ENCODE data around the gene INPP5E.

The INPP5E gene

GRCh38 chr9:136456258-136456657, 16.6 kb upstream of the INPP5E start:
- H3K27me3 ChIP-seq (ENCODE audit: control insufficient read depth, insufficient read depth, low read length): no peaks in the 10 kb centered on the region
- H3K9ac ChIP-seq (ENCODE audit: low read depth, low read length): no peak overlapping the region
- no peak overlapping the region for H3K27ac ChIP-seq (ENCODE audit: low read depth, low read length)
- no peaks in the 10 kb centered on the region for H3K9me3 ChIP-seq (ENCODE audit: control insufficient read depth, insufficient read depth, low read length)
- H3K4me3 ChIP-seq (ENCODE audit: low read depth, low read length): no peak overlapping the region
- no peaks in the 10 kb centered on the region for H3K4me1 ChIP-seq (ENCODE audit: control insufficient read depth, insufficient read depth, low read length)
- H3K36me3 ChIP-seq (ENCODE audit: control insufficient read depth, insufficient read depth, low read length): peaks cover 87% of the 10 kb centered on the region

- Histone ChIP-seq H3K9me3 (ENCODE audit: control insufficient read depth, insufficient read depth, low read length) (no peaks in the 10 kb centered on the region), H3K9ac (ENCODE audit: low read depth, low read length) (no peak overlapping the region), H3K27me3 (ENCODE audit: control insufficient read depth, insufficient read depth, low read length) (no peaks in the 10 kb centered on the region), H3K36me3 (ENCODE audit: control insufficient read depth, insufficient read depth, low read length) (peaks cover 87% of the 10 kb centered on the region), H3K4me3 (ENCODE audit: low read depth, low read length) (no peak overlapping the region), H3K27ac (ENCODE audit: low read depth, low read length) (no peak overlapping the region), H3K4me1 (ENCODE audit: control insufficient read depth, insufficient read depth, low read length) (no peaks in the 10 kb centered on the region)
Observed at GRCh38 chr9:136455043-136456002, 15.7 kb upstream of the INPP5E start.

- Histone ChIP-seq H3K36me3 (ENCODE audit: control insufficient read depth, insufficient read depth, low read length) (peaks cover 89% of the 10 kb centered on the region), H3K9ac (ENCODE audit: low read depth, low read length) (no peak overlapping the region), H3K27me3 (ENCODE audit: control insufficient read depth, insufficient read depth, low read length) (no peaks in the 10 kb centered on the region), H3K4me1 (ENCODE audit: control insufficient read depth, insufficient read depth, low read length) (no peaks in the 10 kb centered on the region), H3K27ac (ENCODE audit: low read depth, low read length) (no peak overlapping the region), H3K9me3 (ENCODE audit: control insufficient read depth, insufficient read depth, low read length) (no peaks in the 10 kb centered on the region), H3K4me3 (ENCODE audit: low read depth, low read length) (no peak overlapping the region)
Observed at GRCh38 chr9:136454026-136454796, 14.6 kb upstream of the INPP5E start.

GRCh38 chr9:136453326-136453725, 13.7 kb upstream of the INPP5E start:
- Histone ChIP-seq H3K9me3 (ENCODE audit: control insufficient read depth, insufficient read depth, low read length) (no peaks in the 10 kb centered on the region), H3K4me1 (ENCODE audit: control insufficient read depth, insufficient read depth, low read length) (no peaks in the 10 kb centered on the region), H3K9ac (ENCODE audit: low read depth, low read length) (no peak overlapping the region), H3K4me3 (ENCODE audit: low read depth, low read length) (no peak overlapping the region), H3K27ac (ENCODE audit: low read depth, low read length) (no peak overlapping the region), H3K27me3 (ENCODE audit: control insufficient read depth, insufficient read depth, low read length) (no peaks in the 10 kb centered on the region), H3K36me3 (ENCODE audit: control insufficient read depth, insufficient read depth, low read length) (peaks cover 89% of the 10 kb centered on the region)

- H3K4me1 ChIP-seq (ENCODE audit: control insufficient read depth, insufficient read depth, low read length): no peaks in the 10 kb centered on the region
- H3K4me3 ChIP-seq (ENCODE audit: low read depth, low read length): no peak overlapping the region
- no peak overlapping the region for H3K27ac ChIP-seq (ENCODE audit: low read depth, low read length)
- H3K9me3 ChIP-seq (ENCODE audit: control insufficient read depth, insufficient read depth, low read length): no peaks in the 10 kb centered on the region
- H3K9ac ChIP-seq (ENCODE audit: low read depth, low read length): no peak overlapping the region
- peaks cover 91% of the 10 kb centered on the region for H3K36me3 ChIP-seq (ENCODE audit: control insufficient read depth, insufficient read depth, low read length)
- H3K27me3 ChIP-seq (ENCODE audit: control insufficient read depth, insufficient read depth, low read length): no peaks in the 10 kb centered on the region
Observed at GRCh38 chr9:136451221-136451877, 11.7 kb upstream of the INPP5E start.

- Histone ChIP-seq H3K4me3 (ENCODE audit: low read depth, low read length) (no peak overlapping the region), H3K9ac (ENCODE audit: low read depth, low read length) (no peak overlapping the region), H3K27ac (ENCODE audit: low read depth, low read length) (no peak overlapping the region), H3K9me3 (ENCODE audit: control insufficient read depth, insufficient read depth, low read length) (no peaks in the 10 kb centered on the region), H3K36me3 (ENCODE audit: control insufficient read depth, insufficient read depth, low read length) (peaks cover 90% of the 10 kb centered on the region), H3K4me1 (ENCODE audit: control insufficient read depth, insufficient read depth, low read length) (no peaks in the 10 kb centered on the region), H3K27me3 (ENCODE audit: control insufficient read depth, insufficient read depth, low read length) (no peaks in the 10 kb centered on the region)
Observed at GRCh38 chr9:136448655-136449054, 9.0 kb upstream of the INPP5E start.

- H3K27ac ChIP-seq (ENCODE audit: low read depth, low read length): no peak overlapping the region
- peaks cover 96% of the 10 kb centered on the region for H3K36me3 ChIP-seq (ENCODE audit: control insufficient read depth, insufficient read depth, low read length)
- no peaks in the 10 kb centered on the region for H3K4me1 ChIP-seq (ENCODE audit: control insufficient read depth, insufficient read depth, low read length)
- H3K9me3 ChIP-seq (ENCODE audit: control insufficient read depth, insufficient read depth, low read length): no peaks in the 10 kb centered on the region
- H3K4me3 ChIP-seq (ENCODE audit: low read depth, low read length): no peak overlapping the region
- no peak overlapping the region for H3K9ac ChIP-seq (ENCODE audit: low read depth, low read length)
- H3K27me3 ChIP-seq (ENCODE audit: control insufficient read depth, insufficient read depth, low read length): no peaks in the 10 kb centered on the region
Observed at GRCh38 chr9:136447173-136447778, 7.6 kb upstream of the INPP5E start.

GRCh38 chr9:136445799-136446198, 6.2 kb upstream of the INPP5E start:
- Histone ChIP-seq H3K27me3 (ENCODE audit: control insufficient read depth, insufficient read depth, low read length) (no peaks in the 10 kb centered on the region), H3K9me3 (ENCODE audit: control insufficient read depth, insufficient read depth, low read length) (no peaks in the 10 kb centered on the region), H3K36me3 (ENCODE audit: control insufficient read depth, insufficient read depth, low read length) (peaks cover 99% of the 10 kb centered on the region), H3K9ac (ENCODE audit: low read depth, low read length) (no peak overlapping the region), H3K4me3 (ENCODE audit: low read depth, low read length) (no peak overlapping the region), H3K4me1 (ENCODE audit: control insufficient read depth, insufficient read depth, low read length) (no peaks in the 10 kb centered on the region), H3K27ac (ENCODE audit: low read depth, low read length) (no peak overlapping the region)

GRCh38 chr9:136444102-136444501, 4.5 kb upstream of the INPP5E start:
- Histone ChIP-seq H3K27me3 (ENCODE audit: control insufficient read depth, insufficient read depth, low read length) (no peaks in the 10 kb centered on the region), H3K36me3 (ENCODE audit: control insufficient read depth, insufficient read depth, low read length) (peaks cover 85% of the 10 kb centered on the region), H3K4me3 (ENCODE audit: low read depth, low read length) (no peak overlapping the region), H3K27ac (ENCODE audit: low read depth, low read length) (no peak overlapping the region), H3K9ac (ENCODE audit: low read depth, low read length) (no peak overlapping the region), H3K4me1 (ENCODE audit: control insufficient read depth, insufficient read depth, low read length) (no peaks in the 10 kb centered on the region), H3K9me3 (ENCODE audit: control insufficient read depth, insufficient read depth, low read length) (no peaks in the 10 kb centered on the region)

GRCh38 chr9:136443687-136444086, 4.0 kb upstream of the INPP5E start:
- no peaks in the 10 kb centered on the region for H3K4me1 ChIP-seq (ENCODE audit: control insufficient read depth, insufficient read depth, low read length)
- H3K36me3 ChIP-seq (ENCODE audit: control insufficient read depth, insufficient read depth, low read length): peaks cover 81% of the 10 kb centered on the region
- H3K4me3 ChIP-seq (ENCODE audit: low read depth, low read length): no peak overlapping the region
- H3K27ac ChIP-seq (ENCODE audit: low read depth, low read length): no peak overlapping the region
- no peaks in the 10 kb centered on the region for H3K9me3 ChIP-seq (ENCODE audit: control insufficient read depth, insufficient read depth, low read length)
- H3K9ac ChIP-seq (ENCODE audit: low read depth, low read length): no peak overlapping the region
- no peaks in the 10 kb centered on the region for H3K27me3 ChIP-seq (ENCODE audit: control insufficient read depth, insufficient read depth, low read length)

Measured in HUES48 (cell line).